IMR-90 (cell line): ENCODE results near the gene ANKRD53. TPM values are rescaled to one million over a fixed set of nuclear protein-coding genes. Genes with fewer than 3 reads are reported as not detected.
"Not testable (repeated sequence)": the region's sequence is repeated elsewhere in the genome, so short reads cannot be mapped to it uniquely, and the experiment has no call there.

Source experiments
- ATAC-seq: fragments of 200-7000 bp; cut with Tn5 transposase; 2 replicates; pipeline ENCODE4 v1.9.1; 2020; ENCODE audit warnings: low read depth, mild to moderate bottlenecking, moderate library complexity
- BruUV-seq: library from RNA; stranded (reverse); fragments of 400-500 nt; replicated peaks from 2 replicates; lab custom pipeline; 2021; lab: Mats Ljungman, UMichigan
- CTCF ChIA-PET: fragments of 300-600 bp; formaldehyde crosslinking; extraction: SDS; loops from one replicate; lab custom pipeline; 2021; ENCODE audit warnings: antibody characterized with exemption; lab: Yijun Ruan, JAX
- POLR2A ChIA-PET: fragments of 300-600 bp; sonication (Branson Sonifier 250); formaldehyde crosslinking; loops from one replicate; lab custom pipeline; 2022; ENCODE audit warnings: antibody characterized with exemption; ENCODE audit not compliant: unreplicated experiment; lab: Charles Lee
- DNase-seq: peaks from one replicate; pipeline ENCODE4 v3.0.0; 2013
- H2AFZ ChIP-seq: replicated peaks from 2 replicates; pipeline ENCODE3; 2013; ENCODE audit warnings: low read length, mild to moderate bottlenecking; ENCODE audit not compliant: poor library complexity
- H2AK5ac ChIP-seq: 2 replicates; pipeline ENCODE4 v1.6.1; 2013; ENCODE audit warnings: low read depth, low read length, inconsistent platforms
- H2AK9ac ChIP-seq: replicated peaks from 2 replicates; pipeline ENCODE3; 2013; ENCODE audit warnings: mild to moderate bottlenecking, low read depth, low read length, moderate library complexity; ENCODE audit not compliant: poor library complexity
- H2BK120ac ChIP-seq: 2 replicates; pipeline ENCODE4 v1.6.1; 2013; ENCODE audit warnings: low read depth, low read length, inconsistent platforms
- H2BK15ac ChIP-seq: 3 replicates; pipeline ENCODE4 v1.6.1; 2013; ENCODE audit warnings: low read depth, low read length, inconsistent platforms
- H2BK20ac ChIP-seq: 2 replicates; pipeline ENCODE4 v1.6.1; 2013; ENCODE audit warnings: low read depth, mild to moderate bottlenecking, inconsistent platforms, low read length, moderate library complexity
- H2BK5ac ChIP-seq: 2 replicates; pipeline ENCODE4 v1.6.1; 2013; ENCODE audit warnings: mild to moderate bottlenecking, low read depth, low read length, inconsistent platforms; ENCODE audit not compliant: poor library complexity, severe bottlenecking
- H3K14ac ChIP-seq: replicated peaks from 2 replicates; pipeline ENCODE4 v1.6.1; 2013; ENCODE audit warnings: low read depth, low read length, inconsistent platforms
- H3K18ac ChIP-seq: 2 replicates; pipeline ENCODE4 v1.6.1; 2013; ENCODE audit warnings: low read depth, low read length, control low read depth
- H3K23ac ChIP-seq: 2 replicates; pipeline ENCODE4 v1.6.1; 2013; ENCODE audit warnings: low read depth, low read length, inconsistent platforms
- H3K27ac ChIP-seq: 2 replicates; pipeline ENCODE4 v1.5.1; 2013; ENCODE audit warnings: mild to moderate bottlenecking, control low read depth, low read length; ENCODE audit not compliant: insufficient read depth
- H3K27me3 ChIP-seq: 2 replicates; pipeline ENCODE4 v1.6.1; 2013; ENCODE audit warnings: low read length; ENCODE audit not compliant: control insufficient read depth, insufficient read depth
- H3K36me3 ChIP-seq: 2 replicates; pipeline ENCODE4 v1.6.1; 2013; ENCODE audit warnings: low read length, mixed read lengths; ENCODE audit not compliant: control insufficient read depth, insufficient read depth
- H3K4ac ChIP-seq: 2 replicates; pipeline ENCODE4 v1.6.1; 2013; ENCODE audit warnings: low read depth, low read length, inconsistent platforms
- H3K4me1 ChIP-seq: 2 replicates; pipeline ENCODE4 v1.6.1; 2013; ENCODE audit warnings: low read length, mixed read lengths; ENCODE audit not compliant: control insufficient read depth, insufficient read depth
- H3K4me2 ChIP-seq: 2 replicates; pipeline ENCODE4 v1.6.1; 2013; ENCODE audit warnings: low read depth, mild to moderate bottlenecking, control low read depth, low read length, moderate library complexity
- H3K4me3 ChIP-seq: 2 replicates; pipeline ENCODE4 v1.5.1; 2013; ENCODE audit warnings: low read depth, mild to moderate bottlenecking, control low read depth, low read length, moderate library complexity; ENCODE audit not compliant: insufficient read depth
- H3K56ac ChIP-seq: 2 replicates; pipeline ENCODE4 v1.6.1; 2013; ENCODE audit warnings: low read length, inconsistent platforms; ENCODE audit not compliant: insufficient read depth; ENCODE audit errors: extremely low read depth
- H3K79me1 ChIP-seq, 2 experiments: 2 replicates each; pipeline ENCODE4 v1.6.1; 2013; ENCODE audit warnings: low read length in 2 of 2, inconsistent platforms in 1 of 2, low read depth in 1 of 2
- H3K9ac ChIP-seq: 2 replicates; pipeline ENCODE4 v1.6.1; 2013; ENCODE audit warnings: low read depth, low read length, control low read depth
- H3K9me1 ChIP-seq: 2 replicates; pipeline ENCODE4 v1.6.1; 2013; ENCODE audit warnings: low read length, inconsistent platforms; ENCODE audit not compliant: insufficient read depth
- H3K9me3 ChIP-seq: 2 replicates; pipeline ENCODE4 v1.6.1; 2013; ENCODE audit warnings: low read length; ENCODE audit not compliant: control insufficient read depth, insufficient read depth
- H4K20me1 ChIP-seq: 2 replicates; pipeline ENCODE4 v1.6.1; 2013; ENCODE audit warnings: low read length, inconsistent platforms; ENCODE audit not compliant: insufficient read depth
- H4K5ac ChIP-seq: 2 replicates; pipeline ENCODE4 v1.6.1; 2013; ENCODE audit warnings: mild to moderate bottlenecking, low read depth, low read length, control low read depth
- H4K8ac ChIP-seq, 2 experiments: 2 replicates each; pipeline ENCODE4 v1.6.1; 2013; ENCODE audit warnings: low read depth in 2 of 2, low read length in 2 of 2, control low read depth in 1 of 2, inconsistent platforms in 1 of 2
- H4K91ac ChIP-seq: 2 replicates; pipeline ENCODE4 v1.6.1; 2013; ENCODE audit warnings: low read depth, low read length, inconsistent platforms; ENCODE audit not compliant: insufficient read depth
- WGBS, 2 experiments: methylation state at CpG; one replicate each; pipeline versions ENCODE4 v1.1.5 to v1.1.7; 2013; ENCODE audit warnings: missing lambda C conversion rate in 2 of 2; ENCODE audit not compliant: insufficient read length in 1 of 2; ENCODE audit errors: extremely low coverage in 2 of 2; 5-methylcytosine and 5-hydroxymethylcytosine counted together
- dilution Hi-C: fragments of 300-500 bp; cut with HindIII; formaldehyde crosslinking; loops from one replicate; pipeline ENCODE4 v1.14.3; 2018; ENCODE audit warnings: low sequenced_read_pairs; ENCODE audit not compliant: unreplicated experiment
- in situ Hi-C: fragments of 300-500 bp; cut with MboI; formaldehyde crosslinking; loops from 3 replicates; pipeline ENCODE4 v1.14.3; 2019; ENCODE audit warnings: low sequenced_read_pairs, inconsistent platforms, mixed read lengths
- intact Hi-C: fragments of 100-400 bp; cut with micrococcal nuclease; formaldehyde crosslinking; loops from 2 replicates; pipeline ENCODE4 v1.10.0; 2022
- polyA plus RNA-seq, 3 experiments: library from polyadenylated mRNA; depleted of rRNA; stranded (reverse); fragments of >200 nt; gene quantifications; 2 replicates each; pipeline ENCODE4 v1.2.3, GENCODE V29; 2012; ENCODE audit warnings: low replicate concordance in 1 of 3
- total RNA-seq: library from RNA; depleted of rRNA; stranded (reverse); fragments of >200 nt; gene quantifications from 2 replicates; pipeline ENCODE4 v1.2.3, GENCODE V29; 2012

Gene ANKRD53
- total and polyA plus RNA-seq, 2 of the 4 experiments (the other 2 are of a cell fraction): 0.54 to 1.0 TPM

GRCh38 chr2:71021394-71021793 is 43.0 kb downstream of the ANKRD53 start:
- DNase-seq, H3K4me3 ChIP-seq, H2BK5ac ChIP-seq, H3K4ac ChIP-seq, H2BK120ac ChIP-seq, H2AK9ac ChIP-seq, in situ Hi-C loops, H4K91ac ChIP-seq, H3K4me2 ChIP-seq, H3K18ac ChIP-seq, H4K5ac ChIP-seq, CTCF ChIA-PET, H3K56ac ChIP-seq, BruUV-seq, H3K9me1 ChIP-seq, H2AK5ac ChIP-seq, H3K36me3 ChIP-seq, H3K9ac ChIP-seq, H2BK15ac ChIP-seq, H3K27me3 ChIP-seq, H4K8ac ChIP-seq, POLR2A ChIA-PET, H3K4me1 ChIP-seq, H3K79me1 ChIP-seq, H3K14ac ChIP-seq, H2BK20ac ChIP-seq, H3K27ac ChIP-seq, dilution Hi-C loops, H2AFZ ChIP-seq, intact Hi-C loops, H4K20me1 ChIP-seq, H3K9me3 ChIP-seq, H3K23ac ChIP-seq, ATAC-seq: not testable (repeated sequence)
- 60% methylated on average over 1 of the region's 14 CpGs; no CpG with 5 or more reads in 1 of the 2 experiments for WGBS, 2 experiments

- H2BK120ac ChIP-seq, H3K18ac ChIP-seq, H2BK15ac ChIP-seq, H4K8ac ChIP-seq, POLR2A ChIA-PET, H3K14ac ChIP-seq, H4K20me1 ChIP-seq, H3K4me2 ChIP-seq, H3K79me1 ChIP-seq, H3K56ac ChIP-seq, H3K9me3 ChIP-seq, CTCF ChIA-PET, intact Hi-C loops, H2AK5ac ChIP-seq, H3K4me3 ChIP-seq, H4K91ac ChIP-seq, H3K23ac ChIP-seq, dilution Hi-C loops, H2AFZ ChIP-seq, in situ Hi-C loops, H3K4ac ChIP-seq, H3K27ac ChIP-seq, H2BK5ac ChIP-seq, H3K4me1 ChIP-seq, DNase-seq, H2BK20ac ChIP-seq, H3K9ac ChIP-seq, ATAC-seq, H3K9me1 ChIP-seq, H3K27me3 ChIP-seq, H2AK9ac ChIP-seq, H3K36me3 ChIP-seq, BruUV-seq, H4K5ac ChIP-seq: not testable (repeated sequence)
- no CpG with 5 or more reads among the region's 15 CpGs for WGBS, 2 experiments
These were observed 45.3 kb downstream of the ANKRD53 start for GRCh38 chr2:71023553-71024243.
